ENCODE results near the gene CDH4. TPM values are rescaled to one million over a fixed set of nuclear protein-coding genes. Genes with fewer than 3 reads are reported as not detected.

CDH4 gene
- total and polyA plus RNA-seq, 2 of the 8 experiments (the other 6 are each of a cell fraction or from before 2014, with no cell fraction given): 4.3 to 7.9 TPM

GRCh38 chr20:61814244-61814643 is 562.2 kb downstream of the CDH4 start (continued):
- TF ChIP-seq YY1 (IDR thresholded peaks at IDR 0.05; ENCODE audit: low read depth, low read length) (no peak), SIX5 (IDR thresholded peaks at IDR 0.05; ENCODE audit: low read depth, low read length) (no peak), KDM5A (IDR thresholded peaks at IDR 0.05; ENCODE audit: low read length) (no peak), CBX5 (IDR thresholded peaks at IDR 0.05; ENCODE audit: low read depth, low read length) (no peak)

All from H1 (cell line).